GM18505 (cell line): ENCODE data around the gene PSMB5.

Source experiments
- ATAC-seq: cut with Tn5 transposase; IDR thresholded peaks from one replicate; pipeline ENCODE4 v1.9.1; 2021; ENCODE audit not compliant: unreplicated experiment
- POLR2A ChIP-seq: IDR thresholded peaks from 4 replicates; pipeline ENCODE4 v1.6.1; 2011; ENCODE audit warnings: borderline replicate concordance; ENCODE audit not compliant: insufficient read depth, insufficient read length; ENCODE audit errors: extremely low read depth

The PSMB5 gene

DNA sequence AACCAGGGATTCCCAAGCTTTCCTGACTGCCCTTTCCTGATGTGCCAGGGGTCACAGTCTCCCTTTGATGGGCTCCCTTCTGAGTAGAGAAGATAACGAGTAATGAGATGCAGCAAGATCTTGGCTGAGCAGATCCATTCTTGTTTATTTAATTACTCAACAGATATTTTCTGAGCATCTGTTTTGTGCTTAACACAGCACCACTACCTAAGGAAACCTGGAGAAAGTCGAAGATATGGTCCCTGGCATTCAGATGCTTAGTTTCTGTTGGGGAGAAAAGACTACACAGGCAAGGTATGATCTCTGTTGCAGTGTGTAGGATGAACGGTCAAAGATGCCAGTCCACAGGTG lies 56.2 kb downstream of the PSMB5 start:
- no peak for TF ChIP-seq POLR2A
- no peak for ATAC-seq

DNA sequence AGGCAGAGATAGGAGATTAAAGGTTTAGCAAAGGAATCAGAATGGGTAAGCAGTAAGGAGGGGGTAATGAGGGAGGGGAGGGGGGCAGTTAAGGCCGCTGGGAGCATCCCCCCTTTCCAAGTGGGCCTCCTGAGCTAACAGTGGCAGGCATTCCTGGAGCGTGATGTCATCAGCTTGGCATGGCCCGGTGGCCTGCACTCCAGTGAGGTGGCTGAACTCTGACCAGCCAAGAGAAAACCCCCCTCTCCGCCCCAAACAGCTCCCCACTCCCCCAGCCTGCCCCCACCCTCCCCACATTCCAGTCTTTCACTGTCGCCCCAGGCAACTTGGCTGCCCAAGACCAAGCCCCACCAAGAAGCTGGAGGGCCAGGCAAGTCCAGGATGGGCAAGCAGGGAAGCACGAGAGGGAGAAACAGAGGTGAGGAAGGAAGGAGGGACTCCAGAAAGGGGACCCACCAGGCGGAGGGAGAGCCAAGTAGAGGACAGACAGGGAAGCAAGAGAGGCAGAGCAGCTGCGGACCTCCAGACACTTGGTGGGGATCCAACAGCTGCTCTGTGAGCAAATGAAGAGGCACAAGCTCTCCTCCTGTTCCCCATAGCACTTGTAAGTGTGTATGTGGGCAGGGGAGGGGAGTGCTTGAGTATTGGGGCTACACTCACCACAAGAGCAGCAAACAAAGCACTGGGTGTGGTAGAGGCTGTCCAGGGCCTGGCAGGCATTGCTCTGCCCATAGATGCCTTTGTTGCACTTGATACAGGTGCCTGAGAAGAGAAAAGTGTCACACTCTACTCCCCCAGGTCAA lies 56.8 kb downstream of the PSMB5 start:
- TF ChIP-seq POLR2A = no peak
- no peak for ATAC-seq

DNA sequence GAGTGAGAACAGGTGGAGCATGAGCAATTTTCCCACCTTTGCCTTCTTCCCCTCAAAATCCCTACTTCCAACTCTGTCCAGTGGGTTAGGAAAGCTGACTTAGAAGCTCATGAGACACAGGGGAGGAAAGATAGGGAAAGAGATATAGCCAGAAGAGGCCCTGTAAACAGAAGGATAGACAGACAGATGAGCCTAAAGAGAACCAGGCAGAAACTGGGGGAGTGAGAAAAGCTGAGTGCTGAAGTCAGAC lies 57.3 kb downstream of the PSMB5 start:
- no peak for TF ChIP-seq POLR2A
- ATAC-seq = no peak

DNA sequence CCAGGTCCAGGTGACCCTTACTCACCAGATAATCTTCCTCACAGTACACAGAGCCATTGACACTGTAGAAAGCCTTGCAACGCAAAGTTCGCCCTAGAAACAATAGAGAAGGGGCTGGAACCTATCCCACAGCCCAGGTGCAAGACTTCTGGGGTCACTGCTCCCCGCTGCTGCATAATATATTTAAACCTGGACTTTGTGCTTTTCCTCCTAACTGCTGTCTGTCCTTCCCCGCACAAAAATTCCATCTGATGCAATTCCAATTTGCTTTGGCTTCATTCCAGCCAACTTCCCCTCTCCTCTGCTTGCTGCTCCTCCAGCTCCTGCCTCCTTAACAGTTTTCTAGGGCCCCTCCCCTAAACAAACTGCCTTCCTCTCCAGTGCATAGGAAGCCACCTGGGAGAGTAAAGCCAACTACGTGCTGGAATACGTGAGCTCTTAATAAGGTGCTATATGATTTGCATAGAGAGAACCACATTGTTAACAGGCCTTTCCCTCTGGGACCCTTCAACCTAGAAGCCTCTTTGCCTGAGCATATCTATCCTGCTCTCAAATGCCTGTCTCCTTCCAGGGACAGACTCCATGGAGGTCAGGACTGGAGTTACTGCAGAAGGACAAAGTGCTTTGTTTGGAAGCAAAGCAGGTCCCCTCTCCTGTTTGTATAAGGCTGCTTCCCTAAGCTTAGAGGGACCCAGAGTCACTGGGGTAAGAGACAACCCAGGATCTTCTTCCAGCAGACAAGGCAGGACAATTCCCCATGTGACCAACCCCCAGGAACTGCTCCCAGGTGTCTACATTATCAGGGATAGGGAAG lies 57.9 kb downstream of the PSMB5 start:
- TF ChIP-seq POLR2A = no peak
- no peak for ATAC-seq
